Measurements from ENCODE around the gene ATXN1. TPM values are rescaled to one million over a fixed set of nuclear protein-coding genes. Genes with fewer than 3 reads are reported as not detected.
A peak's percentile ranks its signal among the peaks of the same experiment; 100 is the strongest.

Gene ATXN1
- polyA plus RNA-seq, 2 of the 4 experiments (the other 2 are of a cell fraction) = 2.9 to 8.3 TPM

DNA sequence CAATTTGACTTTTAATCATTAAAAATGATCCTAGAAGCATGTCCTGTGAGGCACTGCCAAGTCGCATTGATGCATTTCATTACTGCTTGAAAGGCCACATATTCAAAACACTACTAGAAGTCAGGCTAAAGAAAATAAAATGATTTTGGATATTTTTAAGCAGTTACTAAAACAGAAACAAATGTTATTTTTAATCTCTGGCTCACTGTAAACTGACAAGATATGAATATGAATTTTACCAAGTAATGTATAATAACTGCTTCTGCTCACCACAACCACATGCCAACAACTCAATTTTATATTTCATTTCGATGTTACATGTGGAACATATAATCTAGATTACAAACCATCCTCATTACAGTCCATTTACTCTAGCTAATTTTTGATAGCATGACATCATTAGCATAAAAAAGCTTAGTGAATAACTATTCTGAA is 90.6 kb downstream of the ATXN1 start:
- no peaks in the 10 kb centered on the region for H3K9me3 ChIP-seq
- TF ChIP-seq RARB (CRISPR knock-in tag; IDR thresholded peaks at IDR 0.05) (no peak), HDAC2 (IDR thresholded peaks at IDR 0.05) (no peak), RCOR1 (IDR thresholded peaks at IDR 0.05; ENCODE audit: low read depth, low read length) (no peak), POLR2A (IDR thresholded peaks at IDR 0.05; ENCODE audit: low read length) (no peak), ZSCAN20 (CRISPR knock-in tag; IDR thresholded peaks at IDR 0.05) (no peak), HOXA7 (CRISPR knock-in tag; IDR thresholded peaks at IDR 0.05) (no peak), EHF (CRISPR knock-in tag; IDR thresholded peaks at IDR 0.05) (no peak), NFE2L2 (conservative IDR thresholded peaks at IDR 0.05; ENCODE audit: low read length) (no peak), TP53 (CRISPR knock-in tag; IDR thresholded peaks at IDR 0.05) (no peak), MAFK (IDR thresholded peaks at IDR 0.05; ENCODE audit: partially characterized antibody) (no peak)
- no peak overlapping the region for H3K4me3 ChIP-seq
- H3K27ac ChIP-seq = peak overlapping the region; percentile 37 to 71; a peak in 3 of 6 replicates
- no peak for ATAC-seq
- WGBS (ENCODE audit: missing lambda C conversion rate) = 92% methylated on average over 2 of the region's 2 CpGs
- no peak for DNase-seq (ENCODE audit: low read depth in 1 of 2, low spot score in 1 of 2)
- ChIA-PET CTCF (interaction anchor here (1.0 kb wide), 1 partner anchor 28 kb away, joined by 3 read pairs; no protein-coding TSS in a partner anchor), POLR2A (no interaction called here)
- H3K4me1 ChIP-seq = peaks cover 51% of the 10 kb centered on the region
- H3K4me2 ChIP-seq = no peak overlapping the region; the same call in 2 of the 3 replicates
- no peak for FAIRE-seq

DNA sequence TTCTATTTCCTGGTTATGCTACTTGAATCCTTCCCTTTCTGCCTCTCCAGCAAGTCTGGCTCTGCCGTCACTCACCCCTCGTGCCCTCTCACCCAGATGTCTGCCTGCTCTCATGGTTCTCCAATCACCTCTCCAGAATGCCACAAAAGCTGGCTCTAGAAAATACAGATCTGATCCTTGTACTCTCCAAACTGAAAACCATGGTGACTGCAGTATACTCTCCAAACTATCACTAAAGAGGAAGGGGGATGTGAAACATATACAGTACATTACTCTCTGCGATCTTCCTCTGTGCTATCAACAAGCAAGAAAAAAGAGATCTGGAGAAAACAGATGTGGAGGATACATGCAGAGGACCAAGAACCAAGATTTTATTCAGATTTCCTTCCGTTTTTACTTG is 91.1 kb downstream of the ATXN1 start:
- DNase-seq (ENCODE audit: low read depth in 1 of 2, low spot score in 1 of 2) (no peak), FAIRE-seq (no peak), ATAC-seq (peak in 1 of 2 experiments; percentile 46; a peak in 2 of 6 replicates)
- WGBS (ENCODE audit: missing lambda C conversion rate) = 79% methylated on average over 4 of the region's 4 CpGs
- Histone ChIP-seq H3K4me3 (no peak overlapping the region), H3K4me2 (peak overlapping the region; percentile 47), H3K9me3 (no peaks in the 10 kb centered on the region), H3K4me1 (peaks cover 47% of the 10 kb centered on the region), H3K27ac (peak overlapping the region; percentile 37 to 71)
- ChIA-PET POLR2A (no interaction called here), CTCF (interaction anchor here (1.0 kb wide), 1 partner anchor 29 kb away, joined by 3 read pairs; no protein-coding TSS in a partner anchor)
- TF ChIP-seq TFCP2L1 (CRISPR knock-in tag; IDR thresholded peaks at IDR 0.05) (no peak), ESRRA (IDR thresholded peaks at IDR 0.05; ENCODE audit: borderline replicate concordance, low read length) (no peak), RFX5 (IDR thresholded peaks at IDR 0.05) (no peak), CBX2 (IDR thresholded peaks at IDR 0.05; ENCODE audit: borderline replicate concordance, low read depth) (no peak), JUNB (IDR thresholded peaks at IDR 0.05) (no peak), FOSB (CRISPR knock-in tag; IDR thresholded peaks at IDR 0.05) (no peak), ZFP36 (IDR thresholded peaks at IDR 0.05; ENCODE audit: borderline replicate concordance, partially characterized antibody) (no peak), SMC3 (IDR thresholded peaks at IDR 0.05) (no peak), HDAC2 (IDR thresholded peaks at IDR 0.05) (no peak), RAD21 (conservative IDR thresholded peaks at IDR 0.05 in 1 of 2, IDR thresholded peaks at IDR 0.05 in 1 of 2) (no peak), RARB (CRISPR knock-in tag; IDR thresholded peaks at IDR 0.05) (no peak)
- TF ChIP-seq, protein P1, sequence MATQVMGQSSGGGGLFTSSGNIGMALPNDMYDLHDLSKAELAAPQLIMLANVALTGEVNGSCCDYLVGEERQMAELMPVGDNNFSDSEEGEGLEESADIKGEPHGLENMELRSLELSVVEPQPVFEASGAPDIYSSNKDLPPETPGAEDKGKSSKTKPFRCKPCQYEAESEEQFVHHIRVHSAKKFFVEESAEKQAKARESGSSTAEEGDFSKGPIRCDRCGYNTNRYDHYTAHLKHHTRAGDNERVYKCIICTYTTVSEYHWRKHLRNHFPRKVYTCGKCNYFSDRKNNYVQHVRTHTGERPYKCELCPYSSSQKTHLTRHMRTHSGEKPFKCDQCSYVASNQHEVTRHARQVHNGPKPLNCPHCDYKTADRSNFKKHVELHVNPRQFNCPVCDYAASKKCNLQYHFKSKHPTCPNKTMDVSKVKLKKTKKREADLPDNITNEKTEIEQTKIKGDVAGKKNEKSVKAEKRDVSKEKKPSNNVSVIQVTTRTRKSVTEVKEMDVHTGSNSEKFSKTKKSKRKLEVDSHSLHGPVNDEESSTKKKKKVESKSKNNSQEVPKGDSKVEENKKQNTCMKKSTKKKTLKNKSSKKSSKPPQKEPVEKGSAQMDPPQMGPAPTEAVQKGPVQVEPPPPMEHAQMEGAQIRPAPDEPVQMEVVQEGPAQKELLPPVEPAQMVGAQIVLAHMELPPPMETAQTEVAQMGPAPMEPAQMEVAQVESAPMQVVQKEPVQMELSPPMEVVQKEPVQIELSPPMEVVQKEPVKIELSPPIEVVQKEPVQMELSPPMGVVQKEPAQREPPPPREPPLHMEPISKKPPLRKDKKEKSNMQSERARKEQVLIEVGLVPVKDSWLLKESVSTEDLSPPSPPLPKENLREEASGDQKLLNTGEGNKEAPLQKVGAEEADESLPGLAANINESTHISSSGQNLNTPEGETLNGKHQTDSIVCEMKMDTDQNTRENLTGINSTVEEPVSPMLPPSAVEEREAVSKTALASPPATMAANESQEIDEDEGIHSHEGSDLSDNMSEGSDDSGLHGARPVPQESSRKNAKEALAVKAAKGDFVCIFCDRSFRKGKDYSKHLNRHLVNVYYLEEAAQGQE (IDR thresholded peaks at IDR 0.05) = no peak
- TF ChIP-seq, protein P2, sequence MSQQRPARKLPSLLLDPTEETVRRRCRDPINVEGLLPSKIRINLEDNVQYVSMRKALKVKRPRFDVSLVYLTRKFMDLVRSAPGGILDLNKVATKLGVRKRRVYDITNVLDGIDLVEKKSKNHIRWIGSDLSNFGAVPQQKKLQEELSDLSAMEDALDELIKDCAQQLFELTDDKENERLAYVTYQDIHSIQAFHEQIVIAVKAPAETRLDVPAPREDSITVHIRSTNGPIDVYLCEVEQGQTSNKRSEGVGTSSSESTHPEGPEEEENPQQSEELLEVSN (IDR thresholded peaks at IDR 0.05; ENCODE audit: borderline replicate concordance, low read depth) = no peak

DNA sequence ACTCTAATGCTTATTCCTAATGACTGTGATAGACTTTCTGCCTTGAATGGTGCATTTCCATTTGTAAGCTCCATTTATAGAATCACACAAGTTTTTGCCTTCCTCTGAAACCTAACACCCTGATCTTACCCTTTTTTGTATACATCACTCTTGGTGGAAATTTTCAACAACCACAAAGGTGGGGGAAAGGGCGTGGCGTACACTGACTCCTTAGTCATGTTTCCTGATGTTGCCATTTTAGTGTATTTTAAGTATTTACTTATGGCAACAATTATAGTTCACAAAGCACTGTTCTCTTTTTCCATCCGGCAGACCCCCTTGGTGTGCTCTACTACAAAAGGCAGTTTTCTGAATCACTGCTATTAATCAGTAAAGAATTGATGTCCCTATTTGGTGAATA is 92.0 kb downstream of the ATXN1 start:
- DNase-seq (ENCODE audit: low read depth in 1 of 2, low spot score in 1 of 2) = peak in 1 of 2 experiments; percentile 54
- peak in 1 of 2 experiments; percentile 66; a peak in 4 of 6 replicates for ATAC-seq
- POLR2A ChIA-PET = no interaction called here
- no peaks in the 10 kb centered on the region for H3K9me3 ChIP-seq
- peak overlapping the region; percentile 37 to 71 for H3K27ac ChIP-seq
- WGBS (ENCODE audit: missing lambda C conversion rate) = 6% methylated on average over 3 of the region's 3 CpGs
- peak overlapping the region; percentile 47 for H3K4me2 ChIP-seq
- no peak for FAIRE-seq
- TF ChIP-seq JUNB (IDR thresholded peaks at IDR 0.05) = 0 out of 2 replicates have a peak, but pooled peaks have one; percentile 14
- TF ChIP-seq CHD4 (IDR thresholded peaks at IDR 0.05; ENCODE audit: borderline replicate concordance) = no peak
- peak; percentile 3 for TF ChIP-seq MAFK (IDR thresholded peaks at IDR 0.05; ENCODE audit: partially characterized antibody)
- H3K4me1 ChIP-seq = peaks cover 38% of the 10 kb centered on the region
- CTCF ChIA-PET = interaction anchor here (0.9 kb wide), 1 partner anchor 13 kb away, joined by 3 read pairs; no protein-coding TSS in a partner anchor
- H3K4me3 ChIP-seq = no peak overlapping the region
